ENCODE measurements around the gene CAMLG. TPM values are rescaled to one million over a fixed set of nuclear protein-coding genes. Genes with fewer than 3 reads are reported as not detected.
A peak's percentile ranks its signal among the peaks of the same experiment; 100 is the strongest.

Gene CAMLG
- total and polyA plus RNA-seq, 9 of the 15 experiments (the other 6 are each of a cell fraction or from before 2014, with no cell fraction given), result 11.3 to 22.0 (median 16.3) TPM

- BruUV-seq (replicated peaks), result no TSS peak
- H2AFZ ChIP-seq (ENCODE audit: low read depth, low read length), result no peak overlapping the region
- H3K4me3 ChIP-seq, result no peak overlapping the region
- no peak for ATAC-seq
- H3K9ac ChIP-seq (ENCODE audit: insufficient read depth in 1 of 2, low read depth in 2 of 2, low read length in 2 of 2), result peak overlapping the region in 1 of 2 experiments; percentile 80; a peak in 1 of 4 replicates
- H3K4me1 ChIP-seq (replicated peaks in 1 of 2; ENCODE audit: control insufficient read depth in 2 of 2, insufficient read depth in 2 of 2, low read length in 2 of 2), result peaks cover 13 to 15% of the 10 kb centered on the region in 2 experiments
- no peaks in the 10 kb centered on the region for H4K20me1 ChIP-seq (replicated peaks; ENCODE audit: control insufficient read depth, insufficient read depth, low read length)
- in situ Hi-C loops (cut with MboI), result no loop called here
- intact Hi-C loops (cut with micrococcal nuclease), result no loop called here
- WGBS (ENCODE audit: insufficient coverage, low coverage, missing lambda C conversion rate), result 87% methylated on average over 11 of the region's 11 CpGs
- H3K9me3 ChIP-seq (replicated peaks; ENCODE audit: control insufficient read depth, insufficient read depth, low read depth, low read length), result no peaks in the 10 kb centered on the region
- peaks cover 32% of the 10 kb centered on the region for H3K79me2 ChIP-seq (ENCODE audit: control insufficient read depth, insufficient read depth, low read length)
- ChIA-PET CTCF (ENCODE audit: low intra/inter-chr PET ratio) (no interaction called here), POLR2A (interaction anchor here (0.8 to 4.0 kb wide), 4 partner anchors 7 to 360 kb away, joined by 3 to 21 read pairs (median 10); partner anchors contain the start of gene DDX46)
- H3K27ac ChIP-seq (ENCODE audit: extremely low read depth, low read depth, low read length), result no peak overlapping the region
- no peak for DNase-seq (ENCODE audit: extremely low read depth in 1 of 4, low spot score in 3 of 4)
- H3K36me3 ChIP-seq (ENCODE audit: control insufficient read depth, insufficient read depth, low read length), result peaks cover 32% of the 10 kb centered on the region; the same call in 2 of the 3 replicates
- no peak overlapping the region for H3K4me2 ChIP-seq (ENCODE audit: insufficient read depth, low read length)
- H3K9me1 ChIP-seq (ENCODE audit: control insufficient read depth, insufficient read depth, low read length), result no peaks in the 10 kb centered on the region
- TF ChIP-seq KAT2B (IDR thresholded peaks at IDR 0.05; ENCODE audit: low read depth, low read length), result no peak
- FAIRE-seq, result no peak
- no peaks in the 10 kb centered on the region for H3K27me3 ChIP-seq (ENCODE audit: control insufficient read depth in 2 of 2, insufficient read depth in 2 of 2, low read length in 2 of 2)
Measured at GRCh38 chr5:134741052-134741451, 2.7 kb downstream of the CAMLG start.

- ATAC-seq (no peak), FAIRE-seq (no peak), DNase-seq (ENCODE audit: extremely low read depth in 1 of 4, low spot score in 3 of 4) (no peak)
- Histone ChIP-seq H3K79me2 (ENCODE audit: control insufficient read depth, insufficient read depth, low read length) (peaks cover 32% of the 10 kb centered on the region), H3K36me3 (ENCODE audit: control insufficient read depth, insufficient read depth, low read length) (peaks cover 32% of the 10 kb centered on the region; the same call in 2 of the 3 replicates), H2AFZ (ENCODE audit: low read depth, low read length) (no peak overlapping the region), H3K4me2 (ENCODE audit: insufficient read depth, low read length) (no peak overlapping the region), H3K27ac (ENCODE audit: extremely low read depth, low read depth, low read length) (no peak overlapping the region), H3K27me3 (ENCODE audit: control insufficient read depth in 2 of 2, insufficient read depth in 2 of 2, low read length in 2 of 2) (no peaks in the 10 kb centered on the region), H3K4me3 (no peak overlapping the region), H3K4me1 (replicated peaks in 1 of 2; ENCODE audit: control insufficient read depth in 2 of 2, insufficient read depth in 2 of 2, low read length in 2 of 2) (peaks cover 13 to 15% of the 10 kb centered on the region in 2 experiments), H3K9me1 (ENCODE audit: control insufficient read depth, insufficient read depth, low read length) (no peaks in the 10 kb centered on the region), H4K20me1 (replicated peaks; ENCODE audit: control insufficient read depth, insufficient read depth, low read length) (no peaks in the 10 kb centered on the region), H3K9me3 (replicated peaks; ENCODE audit: control insufficient read depth, insufficient read depth, low read depth, low read length) (no peaks in the 10 kb centered on the region), H3K9ac (ENCODE audit: insufficient read depth in 1 of 2, low read depth in 2 of 2, low read length in 2 of 2) (no peak overlapping the region)
- in situ Hi-C loops (cut with MboI), result no loop called here
- ChIA-PET POLR2A (interaction anchor here (1.1 to 1.6 kb wide), 2 partner anchors 9 to 14 kb away, joined by 3 to 5 read pairs; no protein-coding TSS in a partner anchor), CTCF (ENCODE audit: low intra/inter-chr PET ratio) (no interaction called here)
- 87% methylated on average over 2 of the region's 2 CpGs for WGBS (ENCODE audit: insufficient coverage, low coverage, missing lambda C conversion rate)
- no TSS peak for BruUV-seq (replicated peaks)
- intact Hi-C loops (cut with micrococcal nuclease), result no loop called here
- TF ChIP-seq THAP7 (CRISPR knock-in tag; IDR thresholded peaks at IDR 0.05), result no peak
- no peak for TF ChIP-seq ETS1 (conservative IDR thresholded peaks at IDR 0.05; ENCODE audit: control insufficient read depth, low read depth, low read length)
- TF ChIP-seq CTCFL (IDR thresholded peaks at IDR 0.05; ENCODE audit: borderline replicate concordance, insufficient read depth, low read depth, low read length, poor library complexity, severe bottlenecking), result no peak
- TF ChIP-seq RBBP5 (IDR thresholded peaks at IDR 0.05; ENCODE audit: borderline replicate concordance, insufficient read depth, low read length, poor library complexity, severe bottlenecking), result no peak
- TF ChIP-seq NR1H2 (CRISPR knock-in tag; IDR thresholded peaks at IDR 0.05), result no peak
- 0 out of 4 replicates have a peak, but pooled peaks of 1 of the 2 experiments have one; percentile 25 for TF ChIP-seq KDM1A (IDR thresholded peaks at IDR 0.05)
- no peak for TF ChIP-seq TAF7 (tag; IDR thresholded peaks at IDR 0.05)
- peak; percentile 47 for TF ChIP-seq ZFP36 (IDR thresholded peaks at IDR 0.05; ENCODE audit: low read depth, low read length, partially characterized antibody)
Measured at GRCh38 chr5:134742134-134742533, 3.8 kb downstream of the CAMLG start.

Measured in K562 (cell line).